HFF-Myc (cell line): ENCODE results near the gene SH2D5.
"Not testable (repeated sequence)": the region's sequence is repeated elsewhere in the genome, so short reads cannot be mapped to it uniquely, and the experiment has no call there.

Experiments
- DNase-seq: peaks from one replicate; pipeline ENCODE4 v3.0.0-alpha.2; 2011; ENCODE audit warnings: low read depth; ENCODE audit errors: extremely low read depth
- H3K4me3 ChIP-seq: replicated peaks from 2 replicates; pipeline ENCODE4 v1.5.1; 2011; ENCODE audit warnings: low read depth, mild to moderate bottlenecking, control low read depth, low read length
- CTCF ChIP-seq: IDR thresholded peaks from 2 replicates; pipeline ENCODE4 v1.5.1; 2012; ENCODE audit warnings: mild to moderate bottlenecking, low read depth, low read length, control low read depth; ENCODE audit errors: missing control alignments

Gene SH2D5

DNA sequence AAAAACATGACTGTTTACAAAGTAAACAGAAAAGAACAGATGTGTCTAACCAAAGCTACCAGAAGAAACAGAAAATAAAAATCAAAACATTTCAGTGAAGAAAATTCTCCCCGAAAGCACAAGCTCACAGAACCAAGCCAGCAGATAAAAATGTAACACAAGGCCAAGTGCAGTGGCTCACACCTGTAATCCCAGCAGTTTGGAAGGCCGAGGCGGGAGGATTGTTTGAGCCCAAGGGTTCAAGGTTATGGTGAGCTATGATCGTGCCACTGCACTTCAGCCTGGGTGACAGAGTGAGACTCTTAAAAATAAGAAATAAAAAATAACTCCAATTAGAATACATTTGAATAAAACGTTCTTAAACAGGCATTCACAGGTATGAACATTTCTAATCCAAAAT is 52.2 kb downstream of the SH2D5 start:
- no peak overlapping the region for H3K4me3 ChIP-seq
- TF ChIP-seq CTCF: no peak
- DNase-seq: no peak

- TF ChIP-seq CTCF: no peak
- DNase-seq: no peak
- H3K4me3 ChIP-seq: no peak overlapping the region
Observed at GRCh38 chr1:20678599-20678998, 53.9 kb downstream of the SH2D5 start.

GRCh38 chr1:20673626-20674025 is 58.9 kb downstream of the SH2D5 start:
- not testable (repeated sequence) for DNase-seq, H3K4me3 ChIP-seq

DNA sequence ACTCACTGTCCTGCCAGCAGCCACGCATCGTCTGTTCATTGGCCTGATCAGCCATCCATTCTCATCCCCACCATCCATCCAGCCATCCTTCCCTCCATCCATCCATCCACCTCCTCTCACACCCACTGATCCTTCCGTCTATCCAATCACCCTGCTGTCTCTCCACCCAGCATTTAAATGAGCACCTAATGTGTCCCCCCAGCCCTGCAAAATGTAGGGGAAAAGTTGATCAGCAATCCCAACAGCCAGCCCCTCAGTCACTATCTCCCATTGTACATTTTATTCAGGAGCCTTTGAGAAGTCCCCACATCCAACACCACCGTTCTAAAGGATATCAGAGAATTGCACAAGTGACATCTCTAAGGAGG is 60.3 kb downstream of the SH2D5 start:
- H3K4me3 ChIP-seq: no peak overlapping the region
- no peak for TF ChIP-seq CTCF
- DNase-seq: no peak

GRCh38 chr1:20670936-20671335 is 61.6 kb downstream of the SH2D5 start:
- H3K4me3 ChIP-seq: no peak overlapping the region
- DNase-seq: no peak
- no peak for TF ChIP-seq CTCF
